BE2C (cell line): ENCODE results near the gene CNIH3.

Experiments
- DNase-seq: peaks from one replicate; pipeline ENCODE4 v3.0.0-alpha.2; 2020
- H3K27me3 ChIP-seq: fragments of 250-450 bp; sonication (Bioruptor Pico); 2 replicates; pipeline ENCODE4 v1.5.1; 2020; ENCODE audit warnings: mild to moderate bottlenecking
- H3K36me3 ChIP-seq: fragments of 250-450 bp; sonication (Bioruptor Pico); 2 replicates; pipeline ENCODE4 v1.5.1; 2020; ENCODE audit warnings: mild to moderate bottlenecking
- H3K4me1 ChIP-seq: fragments of 250-450 bp; sonication (Bioruptor Pico); 2 replicates; pipeline ENCODE4 v1.5.1; 2020
- H3K4me3 ChIP-seq: 2 replicates; pipeline ENCODE4 v1.5.1; 2011; ENCODE audit warnings: low read depth, low read length
- H3K9me3 ChIP-seq: fragments of 250-450 bp; sonication (Bioruptor Pico); 2 replicates; pipeline ENCODE4 v1.5.1; 2020
- CTCF ChIP-seq: IDR thresholded peaks from 2 replicates; pipeline ENCODE4 v1.5.1; 2012; ENCODE audit warnings: mild to moderate bottlenecking, low read depth, low read length

The CNIH3 gene

GRCh38 chr1:224718470-224719053, 102.4 kb downstream of the CNIH3 start:
- no peaks in the 10 kb centered on the region for H3K27me3 ChIP-seq
- no peak for DNase-seq
- H3K4me1 ChIP-seq: no peaks in the 10 kb centered on the region
- no peaks in the 10 kb centered on the region for H3K36me3 ChIP-seq
- H3K4me3 ChIP-seq: no peak overlapping the region
- no peak for TF ChIP-seq CTCF
- H3K9me3 ChIP-seq: no peaks in the 10 kb centered on the region; the same call in 1 of the 2 replicates

- H3K4me1 ChIP-seq: no peaks in the 10 kb centered on the region
- no peak for DNase-seq
- TF ChIP-seq CTCF: no peak
- no peak overlapping the region for H3K4me3 ChIP-seq
- no peaks in the 10 kb centered on the region for H3K36me3 ChIP-seq
- no peaks in the 10 kb centered on the region for H3K27me3 ChIP-seq
- H3K9me3 ChIP-seq: no peaks in the 10 kb centered on the region; the same call in 1 of the 2 replicates
These were observed 103.6 kb downstream of the CNIH3 start for GRCh38 chr1:224719716-224720115.

GRCh38 chr1:224720216-224720615, 104.1 kb downstream of the CNIH3 start:
- no peaks in the 10 kb centered on the region for H3K36me3 ChIP-seq

GRCh38 chr1:224721000-224721399, 104.9 kb downstream of the CNIH3 start:
- TF ChIP-seq CTCF: no peak
- no peaks in the 10 kb centered on the region for H3K4me1 ChIP-seq
- H3K4me3 ChIP-seq: no peak overlapping the region
- H3K36me3 ChIP-seq: no peaks in the 10 kb centered on the region
- no peaks in the 10 kb centered on the region; the same call in 1 of the 2 replicates for H3K9me3 ChIP-seq
- DNase-seq: no peak
- no peaks in the 10 kb centered on the region for H3K27me3 ChIP-seq

More at GRCh38 chr1:224720216-224720615, 104.1 kb downstream of the CNIH3 start:
- Histone ChIP-seq H3K27me3 (no peaks in the 10 kb centered on the region), H3K9me3 (no peaks in the 10 kb centered on the region; the same call in 1 of the 2 replicates), H3K4me1 (no peaks in the 10 kb centered on the region), H3K4me3 (no peak overlapping the region)
- no peak for DNase-seq
- TF ChIP-seq CTCF: no peak

GRCh38 chr1:224722838-224723237, 106.7 kb downstream of the CNIH3 start:
- no peak for TF ChIP-seq CTCF
- peak; percentile 32 for DNase-seq
- Histone ChIP-seq H3K4me1 (no peaks in the 10 kb centered on the region), H3K27me3 (no peaks in the 10 kb centered on the region), H3K4me3 (no peak overlapping the region), H3K36me3 (no peaks in the 10 kb centered on the region), H3K9me3 (no peaks in the 10 kb centered on the region; the same call in 1 of the 2 replicates)

GRCh38 chr1:224724566-224724965, 108.4 kb downstream of the CNIH3 start:
- TF ChIP-seq CTCF: no peak
- Histone ChIP-seq H3K27me3 (no peaks in the 10 kb centered on the region), H3K36me3 (no peaks in the 10 kb centered on the region), H3K4me3 (no peak overlapping the region), H3K4me1 (no peaks in the 10 kb centered on the region), H3K9me3 (no peaks in the 10 kb centered on the region)
- DNase-seq: no peak
